Measurements from ENCODE around the gene MAL.

The MAL gene

GRCh38 chr2:95060446-95061118, 35.1 kb downstream of the MAL start:
- Histone ChIP-seq H3K9me3 (ENCODE audit: severe bottlenecking) (no peaks in the 10 kb centered on the region), H3K27ac (ENCODE audit: poor library complexity, severe bottlenecking) (no peak overlapping the region), H3K36me3 (ENCODE audit: low read depth) (no peaks in the 10 kb centered on the region), H3K27me3 (ENCODE audit: insufficient read depth, poor library complexity, severe bottlenecking) (no peaks in the 10 kb centered on the region), H3K4me3 (ENCODE audit: severe bottlenecking) (no peak overlapping the region), H3K4me1 (ENCODE audit: insufficient read depth, poor library complexity, severe bottlenecking) (no peaks in the 10 kb centered on the region)
- ATAC-seq (ENCODE audit: low read depth): no peak
- no peak for TF ChIP-seq CTCF (IDR thresholded peaks at IDR 0.05; ENCODE audit: poor library complexity, severe bottlenecking)
- no peak for DNase-seq (ENCODE audit: low spot score)

GRCh38 chr2:95061119-95061512, 35.6 kb downstream of the MAL start:
- Histone ChIP-seq H3K9me3 (ENCODE audit: severe bottlenecking) (no peaks in the 10 kb centered on the region), H3K27me3 (ENCODE audit: insufficient read depth, poor library complexity, severe bottlenecking) (no peaks in the 10 kb centered on the region), H3K4me1 (ENCODE audit: insufficient read depth, poor library complexity, severe bottlenecking) (no peaks in the 10 kb centered on the region), H3K27ac (ENCODE audit: poor library complexity, severe bottlenecking) (no peak overlapping the region), H3K4me3 (ENCODE audit: severe bottlenecking) (no peak overlapping the region), H3K36me3 (ENCODE audit: low read depth) (no peaks in the 10 kb centered on the region)
- DNase-seq (ENCODE audit: low spot score) (no peak), ATAC-seq (ENCODE audit: low read depth) (no peak)
- TF ChIP-seq CTCF (IDR thresholded peaks at IDR 0.05; ENCODE audit: poor library complexity, severe bottlenecking): no peak

- no peak overlapping the region for H3K27ac ChIP-seq (ENCODE audit: poor library complexity, severe bottlenecking)
- no peak overlapping the region for H3K4me3 ChIP-seq (ENCODE audit: severe bottlenecking)
- no peak for DNase-seq (ENCODE audit: low spot score)
- no peaks in the 10 kb centered on the region for H3K9me3 ChIP-seq (ENCODE audit: severe bottlenecking)
- no peak for ATAC-seq (ENCODE audit: low read depth)
- H3K27me3 ChIP-seq (ENCODE audit: insufficient read depth, poor library complexity, severe bottlenecking): no peaks in the 10 kb centered on the region
- TF ChIP-seq CTCF (IDR thresholded peaks at IDR 0.05; ENCODE audit: poor library complexity, severe bottlenecking): no peak
- H3K36me3 ChIP-seq (ENCODE audit: low read depth): no peaks in the 10 kb centered on the region
- no peaks in the 10 kb centered on the region for H3K4me1 ChIP-seq (ENCODE audit: insufficient read depth, poor library complexity, severe bottlenecking)
Measured at GRCh38 chr2:95061601-95062183, 36.2 kb downstream of the MAL start.

- H3K4me1 ChIP-seq (ENCODE audit: insufficient read depth, poor library complexity, severe bottlenecking): no peaks in the 10 kb centered on the region
- no peak overlapping the region for H3K27ac ChIP-seq (ENCODE audit: poor library complexity, severe bottlenecking)
- H3K9me3 ChIP-seq (ENCODE audit: severe bottlenecking): no peaks in the 10 kb centered on the region
- H3K36me3 ChIP-seq (ENCODE audit: low read depth): no peaks in the 10 kb centered on the region
- ATAC-seq (ENCODE audit: low read depth): no peak
- no peaks in the 10 kb centered on the region for H3K27me3 ChIP-seq (ENCODE audit: insufficient read depth, poor library complexity, severe bottlenecking)
- no peak for DNase-seq (ENCODE audit: low spot score)
- TF ChIP-seq CTCF (IDR thresholded peaks at IDR 0.05; ENCODE audit: poor library complexity, severe bottlenecking): no peak
- no peak overlapping the region for H3K4me3 ChIP-seq (ENCODE audit: severe bottlenecking)
Measured at GRCh38 chr2:95062242-95063085, 37.0 kb downstream of the MAL start.

Measured in RWPE2 (cell line).